Effector memory CD4-positive, alpha-beta T cell (primary cell): ENCODE measurements around the gene TUNAR.

ENCODE experiments used
- DNase-seq, 3 donors: peaks; one replicate each; pipeline ENCODE4 v3.0.0-alpha.2; 2020
- H3K27ac ChIP-seq: 2 replicates; pipeline ENCODE4 v1.7.0; 2013; ENCODE audit warnings: mild to moderate bottlenecking, low read length, moderate library complexity; ENCODE audit not compliant: insufficient read depth, poor library complexity, severe bottlenecking
- H3K27me3 ChIP-seq: replicated peaks from 2 replicates; pipeline ENCODE4 v1.7.0; 2013; ENCODE audit warnings: mild to moderate bottlenecking, low read length; ENCODE audit not compliant: insufficient read depth, control insufficient read depth, poor library complexity, severe bottlenecking
- H3K36me3 ChIP-seq: 2 replicates; pipeline ENCODE4 v1.7.0; 2013; ENCODE audit warnings: mild to moderate bottlenecking, low read length, moderate library complexity; ENCODE audit not compliant: control insufficient read depth, insufficient read depth
- H3K4me1 ChIP-seq: 2 replicates; pipeline ENCODE4 v1.7.0; 2013; ENCODE audit warnings: low read length, mild to moderate bottlenecking; ENCODE audit not compliant: control insufficient read depth, insufficient read depth, poor library complexity, severe bottlenecking
- H3K4me3 ChIP-seq: 2 replicates; pipeline ENCODE4 v1.7.0; 2013; ENCODE audit warnings: low read length, low read depth, mild to moderate bottlenecking; ENCODE audit not compliant: insufficient read depth, poor library complexity, severe bottlenecking
- H3K9me3 ChIP-seq: 2 replicates; pipeline ENCODE4 v1.7.0; 2013; ENCODE audit warnings: mild to moderate bottlenecking, low read length, moderate library complexity; ENCODE audit not compliant: control insufficient read depth

Gene TUNAR

GRCh38 chr14:95903616-95904107, 27.0 kb downstream of the TUNAR start:
- H3K9me3 ChIP-seq: no peaks in the 10 kb centered on the region
- H3K36me3 ChIP-seq: no peaks in the 10 kb centered on the region
- no peak for DNase-seq
- no peaks in the 10 kb centered on the region for H3K27me3 ChIP-seq
- H3K4me1 ChIP-seq: no peaks in the 10 kb centered on the region
- H3K27ac ChIP-seq: no peak overlapping the region
- no peak overlapping the region for H3K4me3 ChIP-seq

GRCh38 chr14:95906591-95906990, 30.0 kb downstream of the TUNAR start:
- Histone ChIP-seq H3K9me3 (no peaks in the 10 kb centered on the region), H3K4me3 (no peak overlapping the region), H3K27me3 (no peaks in the 10 kb centered on the region), H3K4me1 (no peaks in the 10 kb centered on the region), H3K36me3 (no peaks in the 10 kb centered on the region), H3K27ac (no peak overlapping the region)
- no peak for DNase-seq

- Histone ChIP-seq H3K9me3 (no peaks in the 10 kb centered on the region), H3K4me3 (no peak overlapping the region), H3K4me1 (no peaks in the 10 kb centered on the region), H3K36me3 (no peaks in the 10 kb centered on the region), H3K27ac (no peak overlapping the region), H3K27me3 (peaks cover 3% of the 10 kb centered on the region)
- no peak for DNase-seq
Observed at GRCh38 chr14:95910628-95911027, 34.0 kb downstream of the TUNAR start.

DNA sequence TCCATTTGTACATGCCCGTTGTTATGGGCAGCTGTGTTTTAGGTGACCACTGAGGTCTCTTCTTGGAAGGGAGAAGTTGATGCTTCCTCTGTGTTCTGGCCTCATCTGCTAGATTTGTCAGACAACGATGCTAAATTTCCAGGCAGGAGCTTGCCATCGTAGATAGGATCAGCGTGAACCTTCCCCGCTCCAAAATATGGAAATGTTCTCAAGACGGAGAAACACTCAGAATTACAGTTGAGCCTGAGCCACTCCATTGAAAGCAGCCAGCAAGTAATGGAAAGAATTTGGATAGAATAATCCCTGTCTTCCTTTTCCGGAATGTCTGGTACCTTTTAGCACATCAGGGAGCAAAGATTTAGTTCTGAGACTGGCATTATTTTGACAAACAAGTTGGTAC, 34.8 kb downstream of the TUNAR start:
- DNase-seq: no peak
- Histone ChIP-seq H3K4me3 (no peak overlapping the region), H3K27ac (no peak overlapping the region), H3K4me1 (no peaks in the 10 kb centered on the region), H3K9me3 (no peaks in the 10 kb centered on the region), H3K36me3 (no peaks in the 10 kb centered on the region), H3K27me3 (peaks cover 3% of the 10 kb centered on the region)

- Histone ChIP-seq H3K9me3 (no peaks in the 10 kb centered on the region), H3K27me3 (peaks cover 3% of the 10 kb centered on the region), H3K36me3 (no peaks in the 10 kb centered on the region)
Observed at GRCh38 chr14:95915330-95915729, 38.7 kb downstream of the TUNAR start.

DNA sequence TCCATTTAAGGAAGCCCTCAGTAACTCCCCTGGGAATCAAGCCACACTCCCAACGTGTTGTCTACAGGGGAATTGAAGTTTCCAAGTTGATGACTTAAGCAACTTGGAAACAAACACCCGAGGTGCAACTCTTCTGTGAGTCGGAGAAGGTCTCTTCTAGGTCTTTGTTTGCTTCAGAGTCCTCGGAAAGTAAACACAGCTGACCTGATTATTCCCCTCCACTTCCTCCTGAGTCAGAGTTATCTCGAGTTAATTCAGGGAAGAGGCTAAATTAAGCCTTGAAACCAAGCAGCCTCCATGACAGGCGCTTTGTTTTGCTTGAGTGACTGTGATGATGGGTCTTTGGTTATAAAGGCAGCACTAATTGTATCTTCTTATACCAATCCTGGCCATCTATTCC, 41.8 kb downstream of the TUNAR start:
- no peaks in the 10 kb centered on the region for H3K4me1 ChIP-seq
- no peak overlapping the region for H3K4me3 ChIP-seq
- H3K9me3 ChIP-seq: no peaks in the 10 kb centered on the region
- peaks cover 3% of the 10 kb centered on the region for H3K27me3 ChIP-seq
- no peak overlapping the region for H3K27ac ChIP-seq
- no peak for DNase-seq
- H3K36me3 ChIP-seq: no peaks in the 10 kb centered on the region

More at GRCh38 chr14:95915330-95915729, 38.7 kb downstream of the TUNAR start:
- Histone ChIP-seq H3K4me3 (no peak overlapping the region), H3K4me1 (no peaks in the 10 kb centered on the region), H3K27ac (no peak overlapping the region)
- no peak for DNase-seq

- Histone ChIP-seq H3K27ac (no peak overlapping the region), H3K4me1 (no peaks in the 10 kb centered on the region), H3K27me3 (no peaks in the 10 kb centered on the region), H3K36me3 (no peaks in the 10 kb centered on the region), H3K9me3 (no peaks in the 10 kb centered on the region), H3K4me3 (no peak overlapping the region)
- no peak for DNase-seq
Observed at GRCh38 chr14:95920769-95921438, 44.3 kb downstream of the TUNAR start.

GRCh38 chr14:95922080-95922479, 45.4 kb downstream of the TUNAR start:
- DNase-seq: no peak
- H3K27me3 ChIP-seq: no peaks in the 10 kb centered on the region
- no peak overlapping the region for H3K4me3 ChIP-seq
- H3K4me1 ChIP-seq: no peaks in the 10 kb centered on the region
- H3K27ac ChIP-seq: no peak overlapping the region
- H3K9me3 ChIP-seq: no peaks in the 10 kb centered on the region
- no peaks in the 10 kb centered on the region for H3K36me3 ChIP-seq

DNA sequence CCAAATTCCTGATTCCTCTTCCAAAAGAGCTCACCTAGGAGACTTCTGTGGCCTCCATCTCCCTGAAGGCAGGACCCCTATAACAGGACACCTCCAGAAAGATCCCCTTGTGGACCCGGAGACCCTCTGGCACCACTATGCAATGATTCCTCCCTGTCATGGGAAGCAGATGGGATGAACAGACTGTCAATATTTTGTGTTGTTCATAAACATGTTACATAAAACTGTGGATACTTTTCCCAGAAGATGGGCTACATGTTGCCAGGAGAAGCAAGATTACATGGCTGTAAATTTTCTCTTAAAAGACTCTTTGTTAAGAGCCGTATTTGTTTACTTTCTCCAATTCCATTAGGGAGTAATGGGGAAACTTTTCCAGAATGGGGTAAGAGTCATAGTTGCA, 52.1 kb downstream of the TUNAR start:
- DNase-seq: no peak
- Histone ChIP-seq H3K27me3 (no peaks in the 10 kb centered on the region), H3K27ac (no peak overlapping the region), H3K4me1 (no peaks in the 10 kb centered on the region), H3K36me3 (no peaks in the 10 kb centered on the region), H3K9me3 (no peaks in the 10 kb centered on the region), H3K4me3 (no peak overlapping the region)

DNA sequence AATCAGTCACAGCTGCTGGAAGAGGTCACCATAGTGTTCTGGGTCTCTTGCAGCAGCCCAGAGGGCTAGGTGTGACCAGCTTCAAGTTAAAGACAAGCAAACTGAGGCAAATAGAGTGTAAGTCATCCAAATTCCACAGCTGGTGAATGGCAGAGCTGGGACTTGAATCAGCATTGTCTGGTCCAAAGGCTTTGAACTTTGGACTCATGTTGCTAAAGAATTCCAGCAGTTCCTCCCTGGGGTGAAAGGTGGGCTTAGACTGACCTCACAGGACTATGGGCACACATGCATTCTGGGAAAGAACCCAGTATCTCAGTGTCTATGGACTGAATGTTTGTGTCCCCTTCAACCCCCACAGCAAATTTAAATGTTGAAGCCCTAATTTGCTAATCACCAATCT, 54.8 kb downstream of the TUNAR start:
- no peaks in the 10 kb centered on the region for H3K27me3 ChIP-seq
- no peak overlapping the region for H3K27ac ChIP-seq
- no peaks in the 10 kb centered on the region for H3K4me1 ChIP-seq
- no peaks in the 10 kb centered on the region for H3K9me3 ChIP-seq
- H3K36me3 ChIP-seq: no peaks in the 10 kb centered on the region
- H3K4me3 ChIP-seq: no peak overlapping the region
- no peak for DNase-seq
